Measurements from ENCODE around the gene PHLDB3. TPM values are rescaled to one million over a fixed set of nuclear protein-coding genes. Genes with fewer than 3 reads are reported as not detected.

PHLDB3 gene
- total and polyA plus RNA-seq, 2 of the 13 experiments (the other 11 are each of a cell fraction or from before 2014, with no cell fraction given): 11.3 to 14.5 TPM

DNA sequence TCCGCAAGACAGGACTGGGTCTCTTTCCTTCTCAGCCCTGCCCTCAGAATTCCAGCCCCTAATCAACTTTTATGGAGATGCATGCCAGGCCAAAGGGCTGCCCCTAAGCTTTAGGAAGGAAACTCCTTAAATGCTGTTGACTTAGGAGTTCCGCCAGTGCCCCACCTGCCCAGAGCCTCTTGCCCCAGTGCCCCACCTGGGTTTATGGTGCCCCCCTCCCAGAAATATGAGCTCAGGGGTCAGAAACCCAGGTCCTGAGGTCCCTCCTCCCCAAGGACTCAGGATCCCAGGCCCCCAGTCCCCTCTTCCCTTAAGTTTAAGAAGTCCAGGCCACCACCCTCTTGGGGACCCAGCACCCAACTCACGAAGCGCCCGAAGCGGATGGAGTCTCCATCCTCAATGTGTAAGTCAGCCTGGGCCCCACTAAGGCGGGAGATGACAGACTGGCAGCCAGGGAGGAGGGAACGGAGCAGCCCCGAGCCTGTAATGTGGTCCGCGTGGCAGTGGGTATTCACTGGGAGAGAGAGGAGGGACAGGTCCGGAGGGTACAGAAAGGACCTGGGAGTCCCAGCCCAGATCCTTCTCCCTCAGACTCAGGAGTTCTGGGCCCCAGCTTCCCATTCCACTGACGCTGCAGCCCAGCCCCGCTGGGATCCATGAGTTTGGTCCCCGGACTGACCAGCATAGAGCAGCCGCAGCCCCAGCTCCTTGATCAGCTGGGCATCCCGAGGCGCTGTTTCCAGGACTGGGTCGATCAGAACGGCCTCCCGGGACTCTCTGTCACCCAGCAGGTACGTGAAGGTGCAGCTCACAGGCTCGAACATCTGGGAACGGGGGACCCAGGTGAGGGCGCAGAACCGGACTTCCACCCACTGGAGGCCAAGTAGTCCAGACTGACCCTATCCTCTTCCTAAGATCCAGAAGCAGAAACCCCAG is 21.6 kb upstream of the PHLDB3 start (continued):
- TF ChIP-seq ZNF441 (CRISPR knock-in tag; IDR thresholded peaks at IDR 0.05; ENCODE audit: borderline replicate concordance): 0 out of 2 replicates have a peak, but pooled peaks have one; percentile 27
- TF ChIP-seq ZNF724P (CRISPR knock-in tag; IDR thresholded peaks at IDR 0.05; ENCODE audit: borderline replicate concordance): no peak
- 0 out of 2 replicates have a peak, but pooled peaks have one; percentile 8 for TF ChIP-seq AHR (CRISPR knock-in tag; IDR thresholded peaks at IDR 0.05)
- peak; percentile 24; the same call in 1 of the 2 replicates for TF ChIP-seq ZNF761 (CRISPR knock-in tag; conservative IDR thresholded peaks at IDR 0.05)
- 0 out of 2 replicates have a peak, but pooled peaks have one; percentile 39 for TF ChIP-seq ZNF34 (CRISPR knock-in tag; IDR thresholded peaks at IDR 0.05; ENCODE audit: borderline replicate concordance)
- no peak for TF ChIP-seq ZNF562 (CRISPR knock-in tag; IDR thresholded peaks at IDR 0.05; ENCODE audit: borderline replicate concordance)
- TF ChIP-seq, protein P1, sequence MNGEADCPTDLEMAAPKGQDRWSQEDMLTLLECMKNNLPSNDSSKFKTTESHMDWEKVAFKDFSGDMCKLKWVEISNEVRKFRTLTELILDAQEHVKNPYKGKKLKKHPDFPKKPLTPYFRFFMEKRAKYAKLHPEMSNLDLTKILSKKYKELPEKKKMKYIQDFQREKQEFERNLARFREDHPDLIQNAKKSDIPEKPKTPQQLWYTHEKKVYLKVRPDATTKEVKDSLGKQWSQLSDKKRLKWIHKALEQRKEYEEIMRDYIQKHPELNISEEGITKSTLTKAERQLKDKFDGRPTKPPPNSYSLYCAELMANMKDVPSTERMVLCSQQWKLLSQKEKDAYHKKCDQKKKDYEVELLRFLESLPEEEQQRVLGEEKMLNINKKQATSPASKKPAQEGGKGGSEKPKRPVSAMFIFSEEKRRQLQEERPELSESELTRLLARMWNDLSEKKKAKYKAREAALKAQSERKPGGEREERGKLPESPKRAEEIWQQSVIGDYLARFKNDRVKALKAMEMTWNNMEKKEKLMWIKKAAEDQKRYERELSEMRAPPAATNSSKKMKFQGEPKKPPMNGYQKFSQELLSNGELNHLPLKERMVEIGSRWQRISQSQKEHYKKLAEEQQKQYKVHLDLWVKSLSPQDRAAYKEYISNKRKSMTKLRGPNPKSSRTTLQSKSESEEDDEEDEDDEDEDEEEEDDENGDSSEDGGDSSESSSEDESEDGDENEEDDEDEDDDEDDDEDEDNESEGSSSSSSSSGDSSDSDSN (CRISPR knock-in tag; IDR thresholded peaks at IDR 0.05): peak; percentile 46; the same call in 1 of the 2 replicates
- 0 out of 2 replicates have a peak, but pooled peaks have one; percentile 23 for TF ChIP-seq ZFY (CRISPR knock-in tag; IDR thresholded peaks at IDR 0.05)
- TF ChIP-seq ZNF563 (CRISPR knock-in tag; IDR thresholded peaks at IDR 0.05): 0 out of 2 replicates have a peak, but pooled peaks have one; percentile 27
- no peak for TF ChIP-seq RBFOX2 (IDR thresholded peaks at IDR 0.05; ENCODE audit: low read depth, low read length)
- TF ChIP-seq KMT2B (CRISPR knock-in tag; IDR thresholded peaks at IDR 0.05): 0 out of 2 replicates have a peak, but pooled peaks have one; percentile 13
- TF ChIP-seq NCOR1 (IDR thresholded peaks at IDR 0.05; ENCODE audit: borderline replicate concordance, low read length): no peak
- peak; percentile 7 for TF ChIP-seq ASH2L (IDR thresholded peaks at IDR 0.05; ENCODE audit: insufficient read length, low read depth, low read length)
- TF ChIP-seq MEIS1 (CRISPR knock-in tag; IDR thresholded peaks at IDR 0.05; ENCODE audit: borderline replicate concordance): 0 out of 2 replicates have a peak, but pooled peaks have one; percentile 25
- TF ChIP-seq, protein P2, sequence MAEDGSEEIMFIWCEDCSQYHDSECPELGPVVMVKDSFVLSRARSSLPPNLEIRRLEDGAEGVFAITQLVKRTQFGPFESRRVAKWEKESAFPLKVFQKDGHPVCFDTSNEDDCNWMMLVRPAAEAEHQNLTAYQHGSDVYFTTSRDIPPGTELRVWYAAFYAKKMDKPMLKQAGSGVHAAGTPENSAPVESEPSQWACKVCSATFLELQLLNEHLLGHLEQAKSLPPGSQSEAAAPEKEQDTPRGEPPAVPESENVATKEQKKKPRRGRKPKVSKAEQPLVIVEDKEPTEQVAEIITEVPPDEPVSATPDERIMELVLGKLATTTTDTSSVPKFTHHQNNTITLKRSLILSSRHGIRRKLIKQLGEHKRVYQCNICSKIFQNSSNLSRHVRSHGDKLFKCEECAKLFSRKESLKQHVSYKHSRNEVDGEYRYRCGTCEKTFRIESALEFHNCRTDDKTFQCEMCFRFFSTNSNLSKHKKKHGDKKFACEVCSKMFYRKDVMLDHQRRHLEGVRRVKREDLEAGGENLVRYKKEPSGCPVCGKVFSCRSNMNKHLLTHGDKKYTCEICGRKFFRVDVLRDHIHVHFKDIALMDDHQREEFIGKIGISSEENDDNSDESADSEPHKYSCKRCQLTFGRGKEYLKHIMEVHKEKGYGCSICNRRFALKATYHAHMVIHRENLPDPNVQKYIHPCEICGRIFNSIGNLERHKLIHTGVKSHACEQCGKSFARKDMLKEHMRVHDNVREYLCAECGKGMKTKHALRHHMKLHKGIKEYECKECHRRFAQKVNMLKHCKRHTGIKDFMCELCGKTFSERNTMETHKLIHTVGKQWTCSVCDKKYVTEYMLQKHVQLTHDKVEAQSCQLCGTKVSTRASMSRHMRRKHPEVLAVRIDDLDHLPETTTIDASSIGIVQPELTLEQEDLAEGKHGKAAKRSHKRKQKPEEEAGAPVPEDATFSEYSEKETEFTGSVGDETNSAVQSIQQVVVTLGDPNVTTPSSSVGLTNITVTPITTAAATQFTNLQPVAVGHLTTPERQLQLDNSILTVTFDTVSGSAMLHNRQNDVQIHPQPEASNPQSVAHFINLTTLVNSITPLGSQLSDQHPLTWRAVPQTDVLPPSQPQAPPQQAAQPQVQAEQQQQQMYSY (CRISPR knock-in tag; IDR thresholded peaks at IDR 0.05): peak; percentile 5; the same call in 1 of the 2 replicates
- no peak for TF ChIP-seq ZNF333 (CRISPR knock-in tag; IDR thresholded peaks at IDR 0.05; ENCODE audit: borderline replicate concordance)
- TF ChIP-seq GZF1 (CRISPR knock-in tag; IDR thresholded peaks at IDR 0.05): 0 out of 2 replicates have a peak, but pooled peaks have one; percentile 12
- no peak for TF ChIP-seq TCF12 (IDR thresholded peaks at IDR 0.05)
- no peak for TF ChIP-seq TCF12 (CRISPR knock-in tag; IDR thresholded peaks at IDR 0.05)
- peak; percentile 50; the same call in 1 of the 2 replicates for TF ChIP-seq ZNF768 (CRISPR knock-in tag; IDR thresholded peaks at IDR 0.05)
- TF ChIP-seq TCF7L2 (IDR thresholded peaks at IDR 0.05; ENCODE audit: low read depth, low read length): no peak
- no peak for TF ChIP-seq RXRB (CRISPR knock-in tag; IDR thresholded peaks at IDR 0.05; ENCODE audit: borderline replicate concordance)
- TF ChIP-seq, protein P3, sequence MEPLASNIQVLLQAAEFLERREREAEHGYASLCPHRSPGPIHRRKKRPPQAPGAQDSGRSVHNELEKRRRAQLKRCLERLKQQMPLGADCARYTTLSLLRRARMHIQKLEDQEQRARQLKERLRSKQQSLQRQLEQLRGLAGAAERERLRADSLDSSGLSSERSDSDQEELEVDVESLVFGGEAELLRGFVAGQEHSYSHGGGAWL (CRISPR knock-in tag; IDR thresholded peaks at IDR 0.05): no peak
